Measurements from ENCODE around the gene DNER.

DNER gene

GRCh38 chr2:229314117-229314516 lies 400.2 kb downstream of the DNER start:
- DNase-seq = no peak

- DNase-seq = no peak
Observed at GRCh38 chr2:229313591-229313990, 400.8 kb downstream of the DNER start.
